Measurements from ENCODE around the gene TTLL8. TPM values are rescaled to one million over a fixed set of nuclear protein-coding genes. Genes with fewer than 3 reads are reported as not detected.
"Not testable (repeated sequence)": the region's sequence is repeated elsewhere in the genome, so short reads cannot be mapped to it uniquely, and the experiment has no call there.

Gene TTLL8
- total RNA-seq, 1 donor from 2014 or later: not detected

DNA sequence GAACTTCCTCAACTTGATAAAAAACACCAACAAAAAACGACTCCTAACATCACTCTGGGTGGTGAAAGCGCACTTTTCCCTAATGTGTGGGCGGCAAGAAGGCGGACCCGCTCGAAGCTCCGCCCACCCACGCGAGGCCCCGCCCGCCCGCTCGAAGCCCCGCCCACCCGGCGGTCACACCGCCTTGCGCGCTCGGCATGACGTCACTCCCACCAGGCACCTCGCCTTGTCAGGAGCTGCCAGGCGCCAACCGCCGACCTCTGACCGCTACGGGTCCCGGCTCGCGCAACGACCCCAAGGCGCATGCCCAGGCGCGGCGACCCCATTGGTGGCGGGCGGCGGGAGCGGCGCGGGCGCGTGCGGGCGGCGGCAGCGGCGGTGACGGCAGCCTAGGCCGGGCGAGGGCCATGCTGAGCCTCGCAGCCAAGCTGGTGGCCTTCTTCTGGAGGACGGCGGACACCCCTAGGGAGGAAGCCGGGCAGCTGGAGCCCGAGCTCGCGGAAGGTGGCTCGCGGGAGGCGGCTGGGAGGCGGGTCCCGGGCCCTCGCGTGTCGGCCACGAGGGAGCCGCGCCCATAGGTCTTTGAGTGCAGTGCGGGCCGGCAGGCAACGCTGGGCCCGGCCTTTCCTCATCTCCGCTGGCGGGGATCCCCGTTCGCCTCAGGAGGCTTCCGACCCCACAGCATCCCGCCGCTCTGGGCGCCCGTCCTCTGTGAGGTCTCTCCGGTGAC, 31.7 kb upstream of the TTLL8 start, which contains the start of gene MOV10L1:
TSS of gene MOV10L1 (plus strand) at position 325 of the 730 bp plus-strand sequence. CDS start at position 408, 83 bp downstream.
- Histone ChIP-seq H3K4me3 (no peak within 1 kb of the TSS), H3K9me3 (replicated peaks) (peaks cover 9% of the 10 kb centered on the region), H3K4me1 (no peaks in the 10 kb centered on the region), H3K27ac (replicated peaks) (no peak within 1 kb of the TSS), H3K36me3 (no peaks in the 10 kb centered on the region), H3K27me3 (ENCODE audit: low read depth) (peaks cover 26% of the 10 kb centered on the region)
- no peak for DNase-seq
- TF ChIP-seq, protein P1, sequence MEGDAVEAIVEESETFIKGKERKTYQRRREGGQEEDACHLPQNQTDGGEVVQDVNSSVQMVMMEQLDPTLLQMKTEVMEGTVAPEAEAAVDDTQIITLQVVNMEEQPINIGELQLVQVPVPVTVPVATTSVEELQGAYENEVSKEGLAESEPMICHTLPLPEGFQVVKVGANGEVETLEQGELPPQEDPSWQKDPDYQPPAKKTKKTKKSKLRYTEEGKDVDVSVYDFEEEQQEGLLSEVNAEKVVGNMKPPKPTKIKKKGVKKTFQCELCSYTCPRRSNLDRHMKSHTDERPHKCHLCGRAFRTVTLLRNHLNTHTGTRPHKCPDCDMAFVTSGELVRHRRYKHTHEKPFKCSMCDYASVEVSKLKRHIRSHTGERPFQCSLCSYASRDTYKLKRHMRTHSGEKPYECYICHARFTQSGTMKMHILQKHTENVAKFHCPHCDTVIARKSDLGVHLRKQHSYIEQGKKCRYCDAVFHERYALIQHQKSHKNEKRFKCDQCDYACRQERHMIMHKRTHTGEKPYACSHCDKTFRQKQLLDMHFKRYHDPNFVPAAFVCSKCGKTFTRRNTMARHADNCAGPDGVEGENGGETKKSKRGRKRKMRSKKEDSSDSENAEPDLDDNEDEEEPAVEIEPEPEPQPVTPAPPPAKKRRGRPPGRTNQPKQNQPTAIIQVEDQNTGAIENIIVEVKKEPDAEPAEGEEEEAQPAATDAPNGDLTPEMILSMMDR (IDR thresholded peaks at IDR 0.05; ENCODE audit: borderline replicate concordance): no peak
- intact Hi-C loops (cut with micrococcal nuclease): no loop called here

DNA sequence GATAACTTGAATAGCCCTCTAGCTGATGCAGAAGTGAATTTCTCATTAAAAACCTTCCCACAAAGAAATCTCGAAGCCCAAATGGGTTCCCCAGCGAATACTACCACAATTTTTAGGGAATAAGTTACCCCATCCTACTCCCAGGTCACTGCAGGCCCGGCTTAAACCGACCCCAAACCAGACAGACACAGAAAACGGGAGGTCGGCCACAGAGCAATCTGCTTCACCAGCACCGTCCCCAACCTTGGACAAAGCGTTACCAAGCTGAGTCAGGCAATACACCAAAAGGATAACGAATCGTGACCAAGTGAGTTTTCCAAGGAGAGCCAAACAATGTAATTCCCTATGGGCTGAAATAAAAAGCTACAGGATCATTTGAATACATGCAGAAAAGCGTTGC, 31.1 kb upstream of the TTLL8 start:
- intact Hi-C loops (cut with micrococcal nuclease): no loop called here
- no peak for DNase-seq
- no peaks in the 10 kb centered on the region for H3K4me1 ChIP-seq
- H3K9me3 ChIP-seq (replicated peaks): peaks cover 9% of the 10 kb centered on the region
- no peaks in the 10 kb centered on the region for H3K36me3 ChIP-seq
- H3K4me3 ChIP-seq: no peak overlapping the region
- no peak overlapping the region for H3K27ac ChIP-seq (replicated peaks)
- peaks cover 21% of the 10 kb centered on the region for H3K27me3 ChIP-seq (ENCODE audit: low read depth)
- TF ChIP-seq, protein P1 (IDR thresholded peaks at IDR 0.05; ENCODE audit: borderline replicate concordance): no peak

DNA sequence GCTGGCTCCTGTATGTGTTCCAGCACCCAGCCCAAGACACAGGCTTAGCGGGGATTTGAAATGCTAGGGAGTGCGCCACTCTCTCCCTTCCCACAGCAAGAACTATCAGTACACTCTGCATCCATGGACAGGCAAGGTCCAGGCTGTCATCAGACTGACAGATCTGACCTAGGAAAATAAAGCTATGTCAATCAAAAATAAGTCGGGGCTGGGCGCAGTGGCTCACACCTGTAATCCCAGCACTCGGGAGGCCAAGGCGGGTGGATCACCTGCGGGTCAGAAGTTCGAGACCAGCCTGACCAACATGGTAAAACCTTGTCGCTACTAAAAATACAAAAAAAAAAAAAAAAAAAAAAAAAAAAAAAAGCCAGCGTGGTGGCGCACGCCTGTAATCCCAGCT, 30.0 kb upstream of the TTLL8 start:
- no peaks in the 10 kb centered on the region for H3K36me3 ChIP-seq
- TF ChIP-seq, protein P1 (IDR thresholded peaks at IDR 0.05; ENCODE audit: borderline replicate concordance): no peak
- no peaks in the 10 kb centered on the region for H3K4me1 ChIP-seq
- no peak overlapping the region for H3K27ac ChIP-seq (replicated peaks)
- H3K4me3 ChIP-seq: no peak overlapping the region
- peaks cover 11% of the 10 kb centered on the region for H3K27me3 ChIP-seq (ENCODE audit: low read depth)
- no peak for DNase-seq
- intact Hi-C loops (cut with micrococcal nuclease): no loop called here
- peaks cover 9% of the 10 kb centered on the region for H3K9me3 ChIP-seq (replicated peaks)

DNA sequence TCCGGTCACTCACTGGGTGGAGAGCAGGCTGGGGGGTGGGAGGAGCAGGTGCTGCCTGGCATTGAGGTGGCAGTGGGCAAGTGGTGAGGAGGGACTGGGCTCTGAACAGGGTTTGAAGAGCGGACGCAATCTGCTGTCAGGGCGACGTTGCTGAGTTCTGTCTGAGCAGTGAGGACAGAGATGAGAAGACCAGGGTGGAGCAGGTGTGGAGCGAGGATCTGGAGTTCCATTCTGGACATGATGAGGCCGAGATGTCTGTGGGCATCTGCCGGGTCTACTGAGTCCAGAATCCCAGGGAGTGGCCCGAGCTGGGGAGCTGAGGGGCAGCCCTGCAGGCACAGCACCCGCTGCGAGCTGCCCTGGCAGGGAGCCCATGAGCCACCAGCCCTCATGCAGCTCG, 29.5 kb upstream of the TTLL8 start:
- no peaks in the 10 kb centered on the region for H3K36me3 ChIP-seq
- TF ChIP-seq, protein P1 (IDR thresholded peaks at IDR 0.05; ENCODE audit: borderline replicate concordance): no peak
- peaks cover 9% of the 10 kb centered on the region for H3K9me3 ChIP-seq (replicated peaks)
- DNase-seq: no peak
- H3K4me1 ChIP-seq: no peaks in the 10 kb centered on the region
- no peak overlapping the region for H3K27ac ChIP-seq (replicated peaks)
- H3K4me3 ChIP-seq: no peak overlapping the region
- intact Hi-C loops (cut with micrococcal nuclease): no loop called here
- H3K27me3 ChIP-seq (ENCODE audit: low read depth): peaks cover 11% of the 10 kb centered on the region

DNA sequence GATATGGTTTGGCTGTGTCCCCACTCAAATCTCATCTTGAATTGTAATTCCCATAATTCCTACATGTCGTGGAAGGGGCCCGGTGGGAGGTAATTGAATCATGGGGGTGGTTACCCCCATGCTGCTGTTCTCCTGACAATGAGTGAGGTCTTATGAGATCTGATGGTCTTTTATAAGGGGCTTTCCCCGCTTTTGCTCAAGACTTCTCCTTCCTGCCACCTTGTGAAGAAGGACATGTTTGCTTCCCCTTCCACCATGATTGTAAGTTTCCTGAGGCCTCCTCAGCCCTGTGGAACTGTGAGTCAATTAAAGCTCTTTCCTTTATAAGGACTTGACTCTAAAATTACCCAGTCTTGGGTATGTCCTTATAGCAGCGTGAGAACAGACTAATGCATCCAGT, 28.9 kb upstream of the TTLL8 start:
- intact Hi-C loops (cut with micrococcal nuclease); H3K9me3 ChIP-seq (replicated peaks); H3K4me1 ChIP-seq; DNase-seq; H3K27ac ChIP-seq (replicated peaks); H3K36me3 ChIP-seq; H3K4me3 ChIP-seq: not testable (repeated sequence)
- peaks cover 10% of the 10 kb centered on the region for H3K27me3 ChIP-seq (ENCODE audit: low read depth)

DNA sequence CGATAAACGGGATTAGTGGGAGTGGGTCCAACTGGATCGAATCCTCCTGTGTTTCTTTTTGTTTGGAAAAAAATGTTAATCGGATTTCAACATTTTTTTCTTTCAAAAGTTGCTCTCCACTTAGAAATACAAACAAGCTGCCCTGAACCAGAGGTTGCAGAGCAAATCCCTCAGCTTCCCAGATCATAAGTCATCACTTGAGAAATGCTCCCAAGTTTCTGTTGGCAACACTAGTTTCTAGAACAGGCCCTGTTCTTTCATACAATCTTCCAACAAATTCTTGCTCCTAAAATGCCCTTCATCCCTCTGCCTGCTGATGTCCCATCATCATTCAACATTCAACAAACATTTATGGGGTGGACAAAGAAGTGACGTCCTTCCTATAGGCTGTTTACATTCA, 28.4 kb upstream of the TTLL8 start:
- Histone ChIP-seq H3K27ac (replicated peaks) (no peak overlapping the region), H3K27me3 (ENCODE audit: low read depth) (peaks cover 6% of the 10 kb centered on the region), H3K9me3 (replicated peaks) (peaks cover 9% of the 10 kb centered on the region), H3K36me3 (no peaks in the 10 kb centered on the region), H3K4me3 (no peak overlapping the region), H3K4me1 (no peaks in the 10 kb centered on the region)
- no peak for DNase-seq
- TF ChIP-seq, protein P1 (IDR thresholded peaks at IDR 0.05; ENCODE audit: borderline replicate concordance): no peak
- intact Hi-C loops (cut with micrococcal nuclease): no loop called here

Measured in left ventricle myocardium inferior (tissue), 1 donor.